Non-pigmented ciliary epithelial cell (primary cell): ENCODE results near the gene BTBD19.
A peak's percentile ranks its signal among the peaks of the same experiment; 100 is the strongest.

Source experiments
- DNase-seq: peaks from one replicate; pipeline ENCODE4 v3.0.0-alpha.2; 2010; ENCODE audit warnings: low read depth

The BTBD19 gene

GRCh38 chr1:44857446-44857845 is 49.1 kb downstream of the BTBD19 start:
- DNase-seq, result no peak

- DNase-seq, result no peak
Measured at GRCh38 chr1:44860331-44860730, 52.0 kb downstream of the BTBD19 start.

GRCh38 chr1:44860891-44861425 is 52.6 kb downstream of the BTBD19 start:
- DNase-seq, result no peak

GRCh38 chr1:44862829-44863401 is 54.6 kb downstream of the BTBD19 start:
- DNase-seq, result peak; percentile 20
